SK-N-SH treated with all-trans-retinoic acid at 6 μM for 48 hours (cell line): ENCODE data around the gene FHIP2A.
A peak's percentile ranks its signal among the peaks of the same experiment; 100 is the strongest.

Experiments
- ATAC-seq: fragments of 200-7000 bp; cut with Tn5 transposase; 3 replicates; pipeline ENCODE4 v1.9.1; 2020; ENCODE audit warnings: mild to moderate bottlenecking, moderate library complexity
- ARNTL ChIP-seq: fragments of 450-650 bp; formaldehyde crosslinking; IDR thresholded peaks from 2 replicates; pipeline ENCODE4 v1.5.0; 2020; ENCODE audit warnings: low read depth, mild to moderate bottlenecking, moderate library complexity, borderline replicate concordance
- BACH2 ChIP-seq: fragments of 250-450 bp; sonication (Bioruptor Pico); IDR thresholded peaks from 2 replicates; pipeline ENCODE4 v1.9.0; 2021; ENCODE audit warnings: mild to moderate bottlenecking, borderline replicate concordance
- CSDC2 ChIP-seq: fragments of 250-450 bp; sonication (Bioruptor Pico); IDR thresholded peaks from 2 replicates; pipeline ENCODE4 v1.5.0; 2020; ENCODE audit warnings: mild to moderate bottlenecking, moderate library complexity
- ESRRG ChIP-seq: fragments of 250-450 bp; sonication (Bioruptor Pico); IDR thresholded peaks from 2 replicates; pipeline ENCODE4 v1.6.1; 2021; ENCODE audit warnings: mild to moderate bottlenecking
- ISL1 ChIP-seq: fragments of 250-450 bp; sonication (Bioruptor Pico); IDR thresholded peaks from 2 replicates; pipeline ENCODE4 v2.1.2; 2022; ENCODE audit warnings: mild to moderate bottlenecking, moderate library complexity
- OSR1 ChIP-seq: fragments of 250-450 bp; sonication (Bioruptor Pico); IDR thresholded peaks from 2 replicates; pipeline ENCODE4 v1.8.0; 2022; ENCODE audit warnings: moderate library complexity, mild to moderate bottlenecking, inconsistent platforms
- RARB ChIP-seq: fragments of 250-450 bp; sonication (Bioruptor Pico); IDR thresholded peaks from 2 replicates; pipeline ENCODE4 v1.8.0; 2021; ENCODE audit warnings: mild to moderate bottlenecking, moderate library complexity
- SNAI2 ChIP-seq: fragments of 250-450 bp; sonication (Bioruptor Pico); IDR thresholded peaks from 2 replicates; pipeline ENCODE4 v1.5.0; 2020; ENCODE audit warnings: mild to moderate bottlenecking, moderate library complexity
- TCF4 ChIP-seq: fragments of 250-450 bp; sonication (Bioruptor Pico); IDR thresholded peaks from 2 replicates; pipeline ENCODE4 v1.8.0; 2021; ENCODE audit warnings: mild to moderate bottlenecking, moderate library complexity, borderline replicate concordance
- TOX ChIP-seq: fragments of 250-450 bp; sonication (Bioruptor Pico); IDR thresholded peaks from 2 replicates; pipeline ENCODE4 v1.8.0; 2021; ENCODE audit warnings: mild to moderate bottlenecking, moderate library complexity, borderline replicate concordance
- ZC3H10 ChIP-seq: fragments of 250-450 bp; sonication (Bioruptor Pico); IDR thresholded peaks from 2 replicates; pipeline ENCODE4 v1.5.1; 2021; ENCODE audit warnings: mild to moderate bottlenecking, moderate library complexity
- ZFP3 ChIP-seq: fragments of 250-450 bp; sonication (Bioruptor Pico); IDR thresholded peaks from 2 replicates; pipeline ENCODE4 v1.5.0; 2020; ENCODE audit warnings: mild to moderate bottlenecking, moderate library complexity
- ZNF565 ChIP-seq: fragments of 450-650 bp; formaldehyde crosslinking; conservative IDR thresholded peaks from 2 replicates; pipeline ENCODE4 v1.5.0; 2020; ENCODE audit warnings: low read depth, mild to moderate bottlenecking, moderate library complexity
- ZNF70 ChIP-seq: fragments of 450-650 bp; formaldehyde crosslinking; IDR thresholded peaks from 2 replicates; pipeline ENCODE4 v1.5.0; 2020; ENCODE audit warnings: mild to moderate bottlenecking, moderate library complexity
- ZNF8 ChIP-seq: fragments of 450-650 bp; formaldehyde crosslinking; IDR thresholded peaks from 2 replicates; pipeline ENCODE4 v1.5.0; 2020; ENCODE audit warnings: mild to moderate bottlenecking, moderate library complexity
- TF ChIP-seq, protein P1 (sequence below): fragments of 250-450 bp; sonication (Bioruptor Pico); IDR thresholded peaks from 2 replicates; pipeline ENCODE4 v1.8.0; 2021; ENCODE audit warnings: low read depth, mild to moderate bottlenecking, moderate library complexity, borderline replicate concordance
- TF ChIP-seq, protein P2 (sequence below): fragments of 250-450 bp; sonication (Bioruptor Pico); IDR thresholded peaks from 2 replicates; pipeline ENCODE4 v1.5.1; 2020; ENCODE audit warnings: low read depth, mild to moderate bottlenecking, moderate library complexity
- TF ChIP-seq, protein P3 (sequence below): fragments of 250-450 bp; sonication (Bioruptor Pico); IDR thresholded peaks from 2 replicates; pipeline ENCODE4 v1.5.1; 2021; ENCODE audit warnings: mild to moderate bottlenecking, moderate library complexity
- TF ChIP-seq, protein P4 (sequence below): fragments of 250-450 bp; sonication (Bioruptor Pico); IDR thresholded peaks from 2 replicates; pipeline ENCODE4 v1.8.0; 2020; ENCODE audit warnings: mild to moderate bottlenecking, moderate library complexity, borderline replicate concordance

Gene FHIP2A

DNA sequence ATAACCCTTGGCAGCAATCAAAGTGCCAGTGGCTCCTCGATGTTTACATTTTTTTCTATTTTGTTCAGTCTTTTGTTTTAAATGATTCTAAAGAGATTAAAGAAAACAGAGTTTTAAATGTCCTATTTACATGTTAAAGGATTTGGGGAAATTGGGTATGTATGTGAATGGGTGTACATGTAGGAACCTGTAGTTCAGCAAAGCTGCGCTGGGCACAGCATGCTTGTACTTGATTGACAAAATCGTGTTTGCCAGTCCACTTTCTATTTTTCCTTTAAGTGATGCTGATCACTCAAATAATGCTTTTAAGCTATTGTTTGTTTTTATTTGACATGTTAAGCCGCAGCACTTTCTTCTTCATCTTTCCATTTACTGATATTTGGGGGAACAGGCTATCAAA, 40.9 kb downstream of the FHIP2A start:
- TF ChIP-seq ESRRG (CRISPR knock-in tag) (no peak), TOX (CRISPR knock-in tag) (no peak), TCF4 (CRISPR knock-in tag) (no peak)
- no peak for ATAC-seq

GRCh38 chr10:114867365-114867764, 45.8 kb downstream of the FHIP2A start:
- TF ChIP-seq, protein P1, sequence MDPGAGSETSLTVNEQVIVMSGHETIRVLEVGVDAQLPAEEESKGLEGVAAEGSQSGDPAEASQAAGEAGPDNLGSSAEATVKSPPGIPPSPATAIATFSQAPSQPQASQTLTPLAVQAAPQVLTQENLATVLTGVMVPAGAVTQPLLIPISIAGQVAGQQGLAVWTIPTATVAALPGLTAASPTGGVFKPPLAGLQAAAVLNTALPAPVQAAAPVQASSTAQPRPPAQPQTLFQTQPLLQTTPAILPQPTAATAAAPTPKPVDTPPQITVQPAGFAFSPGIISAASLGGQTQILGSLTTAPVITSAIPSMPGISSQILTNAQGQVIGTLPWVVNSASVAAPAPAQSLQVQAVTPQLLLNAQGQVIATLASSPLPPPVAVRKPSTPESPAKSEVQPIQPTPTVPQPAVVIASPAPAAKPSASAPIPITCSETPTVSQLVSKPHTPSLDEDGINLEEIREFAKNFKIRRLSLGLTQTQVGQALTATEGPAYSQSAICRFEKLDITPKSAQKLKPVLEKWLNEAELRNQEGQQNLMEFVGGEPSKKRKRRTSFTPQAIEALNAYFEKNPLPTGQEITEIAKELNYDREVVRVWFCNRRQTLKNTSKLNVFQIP (CRISPR knock-in tag), result no peak
- TF ChIP-seq TOX (CRISPR knock-in tag), result no peak
- TF ChIP-seq OSR1, result no peak
- TF ChIP-seq ZFP3 (CRISPR knock-in tag), result no peak
- no peak for TF ChIP-seq ARNTL (CRISPR knock-in tag)
- TF ChIP-seq, protein P2, sequence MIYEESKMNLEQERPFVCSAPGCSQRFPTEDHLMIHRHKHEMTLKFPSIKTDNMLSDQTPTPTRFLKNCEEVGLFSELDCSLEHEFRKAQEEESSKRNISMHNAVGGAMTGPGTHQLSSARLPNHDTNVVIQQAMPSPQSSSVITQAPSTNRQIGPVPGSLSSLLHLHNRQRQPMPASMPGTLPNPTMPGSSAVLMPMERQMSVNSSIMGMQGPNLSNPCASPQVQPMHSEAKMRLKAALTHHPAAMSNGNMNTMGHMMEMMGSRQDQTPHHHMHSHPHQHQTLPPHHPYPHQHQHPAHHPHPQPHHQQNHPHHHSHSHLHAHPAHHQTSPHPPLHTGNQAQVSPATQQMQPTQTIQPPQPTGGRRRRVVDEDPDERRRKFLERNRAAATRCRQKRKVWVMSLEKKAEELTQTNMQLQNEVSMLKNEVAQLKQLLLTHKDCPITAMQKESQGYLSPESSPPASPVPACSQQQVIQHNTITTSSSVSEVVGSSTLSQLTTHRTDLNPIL, result no peak
- TF ChIP-seq, all 23 proteins: peak for 0
- ATAC-seq, result no peak

DNA sequence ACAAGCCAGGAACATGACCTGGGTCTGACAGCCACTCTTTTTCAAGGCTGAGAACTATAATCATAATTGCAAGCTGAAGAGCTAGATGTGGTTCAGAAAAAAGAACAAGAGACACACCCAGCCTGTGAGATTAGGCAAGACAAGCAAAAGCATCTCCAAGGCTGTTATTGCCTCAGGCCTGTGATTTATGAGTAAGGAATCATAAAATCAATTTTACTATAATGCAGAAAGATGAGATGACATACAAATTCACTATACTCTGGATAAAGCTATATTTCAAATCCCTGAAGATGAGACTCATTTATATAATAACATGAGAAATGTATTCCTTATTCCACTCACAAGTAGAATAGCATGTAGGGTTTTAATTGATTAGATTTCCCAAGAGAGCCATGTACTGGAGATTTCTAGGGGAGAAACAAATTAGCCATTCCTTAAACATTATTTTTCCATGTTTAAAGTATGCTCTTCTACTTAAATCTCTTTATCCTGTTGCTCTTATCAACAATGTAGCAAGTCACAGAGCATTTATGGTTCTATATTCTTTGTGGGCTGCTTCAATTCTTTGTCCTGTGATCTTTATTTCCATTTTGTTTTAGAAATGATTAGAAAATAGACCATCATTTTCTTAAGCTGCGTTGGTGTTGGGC, 47.4 kb downstream of the FHIP2A start:
- TF ChIP-seq, protein P3, sequence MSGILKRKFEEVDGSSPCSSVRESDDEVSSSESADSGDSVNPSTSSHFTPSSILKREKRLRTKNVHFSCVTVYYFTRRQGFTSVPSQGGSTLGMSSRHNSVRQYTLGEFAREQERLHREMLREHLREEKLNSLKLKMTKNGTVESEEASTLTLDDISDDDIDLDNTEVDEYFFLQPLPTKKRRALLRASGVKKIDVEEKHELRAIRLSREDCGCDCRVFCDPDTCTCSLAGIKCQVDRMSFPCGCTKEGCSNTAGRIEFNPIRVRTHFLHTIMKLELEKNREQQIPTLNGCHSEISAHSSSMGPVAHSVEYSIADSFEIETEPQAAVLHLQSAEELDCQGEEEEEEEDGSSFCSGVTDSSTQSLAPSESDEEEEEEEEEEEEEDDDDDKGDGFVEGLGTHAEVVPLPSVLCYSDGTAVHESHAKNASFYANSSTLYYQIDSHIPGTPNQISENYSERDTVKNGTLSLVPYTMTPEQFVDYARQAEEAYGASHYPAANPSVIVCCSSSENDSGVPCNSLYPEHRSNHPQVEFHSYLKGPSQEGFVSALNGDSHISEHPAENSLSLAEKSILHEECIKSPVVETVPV (CRISPR knock-in tag), result no peak
- TF ChIP-seq ZNF70 (CRISPR knock-in tag) (no peak), CSDC2 (no peak), RARB (CRISPR knock-in tag) (no peak), OSR1 (no peak)
- TF ChIP-seq, protein P4, sequence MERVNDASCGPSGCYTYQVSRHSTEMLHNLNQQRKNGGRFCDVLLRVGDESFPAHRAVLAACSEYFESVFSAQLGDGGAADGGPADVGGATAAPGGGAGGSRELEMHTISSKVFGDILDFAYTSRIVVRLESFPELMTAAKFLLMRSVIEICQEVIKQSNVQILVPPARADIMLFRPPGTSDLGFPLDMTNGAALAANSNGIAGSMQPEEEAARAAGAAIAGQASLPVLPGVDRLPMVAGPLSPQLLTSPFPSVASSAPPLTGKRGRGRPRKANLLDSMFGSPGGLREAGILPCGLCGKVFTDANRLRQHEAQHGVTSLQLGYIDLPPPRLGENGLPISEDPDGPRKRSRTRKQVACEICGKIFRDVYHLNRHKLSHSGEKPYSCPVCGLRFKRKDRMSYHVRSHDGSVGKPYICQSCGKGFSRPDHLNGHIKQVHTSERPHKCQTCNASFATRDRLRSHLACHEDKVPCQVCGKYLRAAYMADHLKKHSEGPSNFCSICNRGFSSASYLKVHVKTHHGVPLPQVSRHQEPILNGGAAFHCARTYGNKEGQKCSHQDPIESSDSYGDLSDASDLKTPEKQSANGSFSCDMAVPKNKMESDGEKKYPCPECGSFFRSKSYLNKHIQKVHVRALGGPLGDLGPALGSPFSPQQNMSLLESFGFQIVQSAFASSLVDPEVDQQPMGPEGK (CRISPR knock-in tag), result no peak
- ATAC-seq, result peak; percentile 51

DNA sequence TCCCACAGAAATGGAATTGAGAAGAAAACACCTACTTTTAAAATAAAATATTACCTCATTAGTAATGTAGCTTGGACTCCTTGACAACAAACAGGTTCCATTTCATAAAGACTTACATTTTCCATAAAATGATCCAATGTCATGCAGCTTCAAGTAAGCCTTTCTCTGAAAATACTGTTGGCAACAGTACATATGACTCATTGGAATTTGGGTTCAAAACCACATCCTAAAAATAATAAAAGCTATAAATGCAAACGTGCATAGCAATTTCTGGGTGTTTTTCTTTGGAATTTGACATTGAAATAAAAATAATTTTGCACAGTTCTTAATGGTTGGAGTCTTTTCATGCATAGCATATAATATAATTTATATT, 47.9 kb downstream of the FHIP2A start:
- TF ChIP-seq RARB (CRISPR knock-in tag), result no peak
- no peak for TF ChIP-seq CSDC2
- TF ChIP-seq TCF4 (CRISPR knock-in tag), result no peak
- peak; percentile 68 for TF ChIP-seq TOX (CRISPR knock-in tag)
- TF ChIP-seq ZNF70 (CRISPR knock-in tag), result no peak
- no peak for TF ChIP-seq OSR1
- TF ChIP-seq, protein P1 (CRISPR knock-in tag), result no peak
- TF ChIP-seq, protein P4 (CRISPR knock-in tag), result no peak
- no peak for TF ChIP-seq ZNF8
- TF ChIP-seq BACH2 (CRISPR knock-in tag), result no peak
- TF ChIP-seq ISL1, result peak; percentile 31
- TF ChIP-seq ZC3H10, result no peak
- no peak for TF ChIP-seq ZNF565 (CRISPR knock-in tag)
- no peak for TF ChIP-seq ESRRG (CRISPR knock-in tag)
- no peak for TF ChIP-seq ARNTL (CRISPR knock-in tag)
- no peak for TF ChIP-seq SNAI2 (CRISPR knock-in tag)
- peak; percentile 77 for ATAC-seq
